Fibroblast of mammary gland (primary cell): Measurements from ENCODE around the gene PTPRN2.

Source experiments
- DNase-seq: peaks from one replicate; pipeline ENCODE4 v3.0.0-alpha.2; 2010; ENCODE audit warnings: low read depth
- H3K4me3 ChIP-seq: 2 replicates; pipeline ENCODE4 v1.5.1; 2011; ENCODE audit warnings: low read depth, mild to moderate bottlenecking, low read length, moderate library complexity; ENCODE audit not compliant: control insufficient read depth
- TF ChIP-seq, protein P1 (sequence below): conservative IDR thresholded peaks from 2 replicates; pipeline ENCODE4 v1.5.1; 2011; ENCODE audit warnings: low read depth, low read length, inconsistent platforms; ENCODE audit not compliant: control insufficient read depth, insufficient read depth

Gene PTPRN2

DNA sequence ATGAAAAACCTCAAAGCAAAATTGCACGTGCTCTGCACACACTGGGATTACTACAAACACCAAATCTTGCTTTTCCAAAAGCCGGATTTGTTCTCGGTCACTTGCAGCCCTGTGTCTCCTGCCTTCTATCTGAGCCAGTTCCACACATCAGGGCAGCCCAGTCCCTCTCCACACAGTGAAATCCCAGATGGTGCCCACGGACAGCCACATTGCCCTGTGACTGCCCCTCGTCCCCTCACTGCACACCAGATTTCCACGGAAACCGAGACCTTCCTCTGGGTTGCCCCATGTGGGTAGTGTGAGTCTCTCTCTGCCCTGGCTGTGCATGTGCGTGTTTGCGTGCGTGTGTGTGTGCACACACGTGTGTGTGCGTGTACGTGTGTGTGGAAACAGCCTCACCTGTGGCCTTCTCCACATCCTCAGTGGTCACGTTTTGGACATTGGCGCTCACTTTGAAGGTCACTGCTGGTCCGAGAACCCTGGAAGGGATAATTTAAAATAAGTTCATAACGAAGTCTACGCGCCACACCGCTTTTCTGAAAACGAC is 506.7 kb downstream of the PTPRN2 start:
- H3K4me3 ChIP-seq, result no peak overlapping the region
- TF ChIP-seq, protein P1, sequence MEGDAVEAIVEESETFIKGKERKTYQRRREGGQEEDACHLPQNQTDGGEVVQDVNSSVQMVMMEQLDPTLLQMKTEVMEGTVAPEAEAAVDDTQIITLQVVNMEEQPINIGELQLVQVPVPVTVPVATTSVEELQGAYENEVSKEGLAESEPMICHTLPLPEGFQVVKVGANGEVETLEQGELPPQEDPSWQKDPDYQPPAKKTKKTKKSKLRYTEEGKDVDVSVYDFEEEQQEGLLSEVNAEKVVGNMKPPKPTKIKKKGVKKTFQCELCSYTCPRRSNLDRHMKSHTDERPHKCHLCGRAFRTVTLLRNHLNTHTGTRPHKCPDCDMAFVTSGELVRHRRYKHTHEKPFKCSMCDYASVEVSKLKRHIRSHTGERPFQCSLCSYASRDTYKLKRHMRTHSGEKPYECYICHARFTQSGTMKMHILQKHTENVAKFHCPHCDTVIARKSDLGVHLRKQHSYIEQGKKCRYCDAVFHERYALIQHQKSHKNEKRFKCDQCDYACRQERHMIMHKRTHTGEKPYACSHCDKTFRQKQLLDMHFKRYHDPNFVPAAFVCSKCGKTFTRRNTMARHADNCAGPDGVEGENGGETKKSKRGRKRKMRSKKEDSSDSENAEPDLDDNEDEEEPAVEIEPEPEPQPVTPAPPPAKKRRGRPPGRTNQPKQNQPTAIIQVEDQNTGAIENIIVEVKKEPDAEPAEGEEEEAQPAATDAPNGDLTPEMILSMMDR, result no peak
- DNase-seq, result no peak

DNA sequence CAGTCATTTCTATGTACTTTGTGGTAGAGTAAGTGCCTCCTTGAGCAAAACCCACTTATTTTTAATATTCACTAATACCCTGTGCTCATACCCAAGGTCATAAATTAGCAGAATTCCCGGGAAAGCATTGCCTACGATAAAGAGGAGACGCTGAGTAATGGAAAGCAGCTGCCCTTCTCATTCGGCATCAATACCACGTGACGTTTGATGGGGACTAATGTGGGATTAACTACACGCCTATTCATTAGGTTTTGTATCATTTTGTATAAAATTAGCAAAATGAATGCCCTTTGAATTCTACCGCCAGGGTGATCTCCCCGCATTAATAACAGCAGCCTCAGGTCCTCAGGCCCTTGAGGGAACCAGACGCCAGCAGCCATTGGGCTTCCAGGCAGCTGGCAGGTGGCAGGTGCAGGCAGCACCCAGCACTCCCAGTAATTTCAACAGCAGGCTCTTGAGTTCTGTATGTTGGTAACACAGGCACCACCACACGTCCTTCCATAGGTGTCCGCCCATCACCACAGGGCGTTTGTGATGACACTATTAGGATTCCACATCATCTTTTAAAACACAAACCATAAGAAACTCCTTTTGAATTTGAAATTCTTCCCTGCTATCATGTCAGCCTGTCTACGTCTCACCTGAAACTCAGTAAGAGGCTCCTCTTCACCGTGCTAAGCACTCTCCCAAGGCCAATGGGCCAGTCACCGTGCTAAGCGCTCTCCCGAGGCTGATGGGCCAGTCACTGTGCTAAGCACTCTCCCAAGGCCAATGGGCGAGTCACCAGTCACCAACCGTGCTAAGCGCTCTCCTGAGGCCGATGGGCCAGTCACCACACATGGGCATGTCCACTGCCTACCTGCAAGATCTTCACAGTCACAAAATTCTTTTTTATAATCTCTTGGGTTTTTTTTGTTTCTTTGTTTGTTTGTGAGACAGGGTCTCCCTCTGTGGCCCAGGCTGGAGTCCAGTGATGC is 509.4 kb downstream of the PTPRN2 start:
- TF ChIP-seq, protein P1, result no peak
- no peak for DNase-seq
- no peak overlapping the region for H3K4me3 ChIP-seq

DNA sequence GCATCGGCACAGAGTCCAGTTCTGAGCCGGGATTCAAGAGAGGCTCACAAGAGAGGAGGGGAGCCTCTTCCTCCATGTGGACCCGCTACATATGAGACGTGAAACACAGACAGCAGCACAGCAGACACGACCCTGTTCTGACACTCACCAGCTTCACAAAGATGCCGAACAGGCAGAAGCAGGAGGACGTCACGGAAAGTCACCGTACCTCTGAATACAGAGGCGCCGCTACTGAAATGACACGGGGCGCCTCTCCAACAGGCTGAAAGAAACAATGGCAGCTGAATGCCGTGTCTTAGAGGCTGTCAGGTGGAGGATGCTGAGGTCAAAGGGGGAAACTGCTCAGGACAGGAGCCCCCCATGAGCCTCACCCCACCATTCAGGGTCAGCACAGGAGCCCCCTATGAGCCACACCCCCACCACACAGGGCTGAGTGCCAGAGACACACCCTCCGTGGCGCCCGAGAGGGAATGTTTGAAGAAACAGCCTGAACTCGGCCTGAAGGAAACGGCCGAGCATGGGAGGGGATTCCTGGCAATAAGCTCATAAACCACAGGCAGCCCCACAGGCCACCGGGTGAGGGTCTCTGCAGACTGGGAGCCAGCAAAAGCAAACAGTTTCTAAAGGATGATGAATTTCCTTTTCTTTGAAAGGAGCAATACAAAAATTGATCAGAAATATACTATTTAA is 510.3 kb downstream of the PTPRN2 start:
- no peak overlapping the region for H3K4me3 ChIP-seq
- TF ChIP-seq, protein P1, result no peak
- no peak for DNase-seq

DNA sequence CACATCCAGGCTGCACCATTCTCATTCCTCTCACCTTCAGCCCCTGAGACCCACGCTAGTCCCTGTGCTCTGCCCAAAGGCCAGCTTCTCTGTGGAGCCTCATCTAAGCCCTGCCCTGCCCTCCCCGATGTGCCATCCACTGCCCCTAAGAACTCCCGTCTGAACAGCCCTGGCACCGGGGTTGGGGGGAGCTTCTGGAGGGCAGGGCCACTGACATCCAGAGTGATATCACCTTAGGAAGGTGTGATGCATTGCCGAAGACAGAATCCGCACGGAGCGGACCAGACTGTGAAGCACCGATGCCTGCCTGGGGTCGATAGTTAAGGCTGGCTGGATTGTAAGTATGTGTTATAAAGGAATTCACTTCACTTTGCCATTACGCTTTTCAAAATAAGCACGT is 511.0 kb downstream of the PTPRN2 start:
- TF ChIP-seq, protein P1, result no peak
- DNase-seq, result no peak
- no peak overlapping the region for H3K4me3 ChIP-seq

DNA sequence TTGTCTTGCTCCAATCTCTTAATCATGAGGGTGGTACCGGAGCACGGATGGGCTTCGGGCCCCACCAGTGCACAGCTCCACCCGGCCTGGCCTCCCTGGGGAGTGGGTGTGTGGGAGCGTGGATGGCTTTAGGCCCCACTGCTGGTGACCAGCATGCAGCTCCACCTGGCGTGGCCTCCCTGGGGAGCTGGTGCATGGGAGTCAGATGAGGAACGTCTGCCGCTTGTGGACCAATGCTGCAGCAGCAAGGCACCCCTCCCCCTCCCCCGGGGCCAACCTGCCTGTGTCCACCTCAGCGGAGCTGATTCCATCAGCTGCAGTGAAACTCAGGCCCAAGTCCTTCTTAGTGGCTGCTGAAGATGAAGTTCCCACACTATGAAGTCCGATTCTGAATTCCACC is 511.4 kb downstream of the PTPRN2 start:
- H3K4me3 ChIP-seq, result no peak overlapping the region
- TF ChIP-seq, protein P1, result no peak
- DNase-seq, result no peak

DNA sequence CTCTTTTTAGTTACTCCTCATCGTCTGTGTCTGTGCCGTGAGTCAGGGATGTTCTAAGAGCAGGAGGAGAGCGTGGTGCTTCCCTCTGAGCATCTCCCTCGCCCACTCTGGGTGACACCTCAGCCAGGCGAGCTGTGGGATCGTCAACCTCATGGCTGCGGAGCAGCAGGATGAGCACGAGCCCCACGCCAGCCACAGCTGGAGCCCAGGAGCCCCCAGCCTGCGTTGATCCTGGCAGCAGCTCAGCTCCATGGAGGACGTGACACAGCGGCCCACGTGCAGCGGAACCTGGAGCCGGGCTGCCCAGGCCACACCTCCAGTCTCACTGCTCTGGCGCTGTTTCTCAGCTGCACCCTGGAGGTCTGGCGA is 512.0 kb downstream of the PTPRN2 start:
- no peak for DNase-seq
- TF ChIP-seq, protein P1, result no peak
- no peak overlapping the region for H3K4me3 ChIP-seq
